GM21737 (cell line): Measurements from ENCODE around the gene FAM181B.
"Not testable (repeated sequence)": the region's sequence is repeated elsewhere in the genome, so short reads cannot be mapped to it uniquely, and the experiment has no call there.

Source experiments
- ATAC-seq: cut with Tn5 transposase; IDR thresholded peaks from one replicate; pipeline ENCODE4 v1.9.1; 2021; ENCODE audit warnings: mild to moderate bottlenecking, moderate library complexity; ENCODE audit not compliant: unreplicated experiment

FAM181B gene

DNA sequence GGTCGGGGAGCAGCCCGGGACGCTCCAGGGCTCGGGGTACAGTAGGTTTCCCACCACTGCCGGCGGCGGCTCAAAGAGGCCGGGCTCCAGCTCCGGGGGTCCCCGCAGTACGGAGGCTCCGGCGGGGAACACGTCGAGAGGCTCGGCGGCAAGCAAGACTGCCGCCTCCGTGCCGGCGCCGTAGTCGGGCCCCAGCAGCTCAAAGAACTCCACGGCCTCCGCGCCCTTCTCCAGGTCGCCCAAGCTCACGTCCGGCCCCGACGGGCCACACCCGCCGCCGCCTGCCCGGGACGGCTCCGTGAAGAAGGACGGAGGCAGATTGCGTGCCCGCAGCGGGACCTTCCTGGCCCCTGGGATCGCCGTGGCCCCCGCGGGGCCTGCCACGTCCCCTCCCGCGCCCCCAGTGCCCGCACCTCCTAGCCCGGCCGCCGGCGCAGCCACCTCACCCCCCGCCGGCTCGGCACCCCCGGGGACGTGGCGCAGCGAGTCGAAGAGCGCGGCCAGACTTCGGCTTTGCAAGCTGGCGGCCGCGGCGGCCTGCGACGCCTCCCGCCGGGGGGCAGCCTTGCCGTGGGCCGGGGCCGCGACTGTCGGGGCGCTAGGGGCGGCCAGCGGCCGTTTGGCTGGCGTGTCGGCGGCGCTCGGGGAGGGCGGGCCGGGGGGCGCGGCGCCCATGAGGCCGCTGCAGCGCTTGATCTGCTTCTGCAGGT lies 775 bp downstream of the FAM181B start:
- no peak for ATAC-seq

DNA sequence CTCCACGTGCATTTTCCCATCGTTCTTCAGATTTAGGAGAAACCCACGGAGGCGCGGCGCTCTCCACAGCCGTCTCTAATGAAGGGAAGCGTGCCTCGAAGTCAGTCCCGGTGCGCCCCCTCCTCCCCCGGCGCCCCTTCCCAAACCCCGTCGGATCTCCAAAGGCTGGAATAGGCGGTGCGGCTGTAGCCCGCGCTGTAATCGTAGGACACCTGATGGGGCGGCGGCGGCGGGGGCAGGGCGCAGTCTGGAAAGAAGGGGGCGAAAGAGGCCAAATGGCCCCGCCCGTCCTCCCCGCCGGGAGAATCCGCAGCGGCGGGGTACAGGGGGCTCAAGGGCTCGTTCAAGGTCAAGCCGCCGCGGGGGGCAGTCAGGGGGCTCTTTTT lies 1.3 kb downstream of the FAM181B start:
- no peak for ATAC-seq

DNA sequence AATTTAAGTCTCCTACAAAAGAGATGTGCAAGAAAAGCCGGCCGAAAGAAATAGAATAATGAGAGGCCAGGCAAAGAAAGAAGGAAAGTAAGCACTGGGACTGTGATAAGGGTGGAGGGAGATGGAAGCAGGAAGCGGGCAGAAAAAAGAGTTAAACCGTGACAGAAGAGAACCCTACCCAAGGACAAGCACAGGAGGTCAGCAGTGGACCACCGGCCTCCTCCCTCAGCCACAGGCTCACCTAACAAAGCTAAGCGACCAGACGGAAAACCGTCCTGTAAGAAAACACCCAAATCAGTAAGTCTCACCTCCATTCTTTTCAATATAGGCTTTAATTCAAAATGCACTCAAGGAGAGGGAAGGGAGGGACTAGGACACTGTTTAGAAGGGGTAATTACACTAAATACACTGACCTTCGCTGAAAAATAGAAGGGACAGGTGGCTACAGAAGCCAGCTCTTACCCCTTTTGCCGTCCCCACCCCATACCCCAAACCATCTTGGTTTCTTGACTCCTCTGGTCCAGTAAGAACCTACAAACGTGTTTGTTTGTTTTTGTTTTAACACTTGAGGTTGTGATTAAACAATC lies 1.9 kb downstream of the FAM181B start:
- no peak for ATAC-seq

DNA sequence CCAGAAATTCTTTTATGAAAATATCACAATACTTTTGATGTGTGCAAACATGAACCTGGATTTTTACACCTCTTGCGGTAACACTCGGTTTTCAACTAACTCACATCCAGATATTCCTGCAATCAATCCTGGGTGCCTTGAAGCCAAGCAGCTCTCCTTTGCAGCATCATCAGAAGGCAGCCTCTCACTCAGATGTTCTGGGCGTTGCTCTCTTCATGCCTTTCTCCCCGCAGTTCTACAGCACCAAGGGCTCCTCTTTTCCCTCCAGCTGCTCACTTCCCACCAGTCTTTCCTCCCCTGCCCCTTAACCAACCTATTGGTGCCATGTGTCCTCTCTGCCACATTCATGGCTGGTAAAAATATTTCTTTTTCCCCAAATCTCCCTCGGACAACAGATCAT lies 2.9 kb downstream of the FAM181B start:
- ATAC-seq: no peak

DNA sequence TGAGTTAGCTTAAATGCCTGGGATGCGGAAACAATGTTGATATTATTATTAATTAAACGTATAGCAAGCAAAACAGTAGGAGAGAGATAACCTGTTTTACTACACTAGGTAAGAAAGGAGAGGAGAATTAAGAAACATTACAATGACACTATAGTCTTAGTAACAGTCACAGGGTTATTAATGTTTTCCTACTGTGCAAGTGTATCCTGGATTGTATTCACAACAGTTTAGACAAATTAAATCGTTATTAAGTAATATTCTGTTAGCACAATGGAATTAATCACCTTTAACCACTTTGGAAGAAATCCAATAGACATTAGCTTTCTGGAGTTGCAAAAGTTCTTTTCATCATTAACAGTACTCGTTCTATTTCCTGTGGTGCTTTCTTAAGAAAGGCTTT lies 3.4 kb downstream of the FAM181B start:
- no peak for ATAC-seq

DNA sequence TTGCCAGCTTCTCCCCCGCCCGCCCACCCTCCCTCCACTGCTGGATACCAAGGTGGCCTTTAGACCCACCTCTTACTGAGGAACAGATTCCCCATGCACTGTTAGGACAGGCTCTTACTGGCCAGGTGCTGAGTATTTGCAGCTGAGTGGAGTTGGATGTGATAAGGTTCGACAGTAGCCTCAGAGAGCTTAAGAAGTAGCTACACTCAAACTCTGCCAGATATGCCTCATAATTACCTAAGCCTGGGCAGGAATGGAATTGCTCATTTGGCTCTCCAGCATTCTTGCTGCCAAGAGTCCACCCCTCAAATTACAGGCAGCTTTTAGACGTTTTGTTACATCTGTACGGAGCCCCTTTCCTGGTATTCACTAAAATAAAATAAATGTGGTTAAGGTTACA lies 9.6 kb downstream of the FAM181B start:
- no peak for ATAC-seq

GRCh38 chr11:82722231-82722630 lies 11.4 kb downstream of the FAM181B start:
- no peak for ATAC-seq

GRCh38 chr11:82720267-82721065 lies 13.2 kb downstream of the FAM181B start:
- no peak for ATAC-seq

DNA sequence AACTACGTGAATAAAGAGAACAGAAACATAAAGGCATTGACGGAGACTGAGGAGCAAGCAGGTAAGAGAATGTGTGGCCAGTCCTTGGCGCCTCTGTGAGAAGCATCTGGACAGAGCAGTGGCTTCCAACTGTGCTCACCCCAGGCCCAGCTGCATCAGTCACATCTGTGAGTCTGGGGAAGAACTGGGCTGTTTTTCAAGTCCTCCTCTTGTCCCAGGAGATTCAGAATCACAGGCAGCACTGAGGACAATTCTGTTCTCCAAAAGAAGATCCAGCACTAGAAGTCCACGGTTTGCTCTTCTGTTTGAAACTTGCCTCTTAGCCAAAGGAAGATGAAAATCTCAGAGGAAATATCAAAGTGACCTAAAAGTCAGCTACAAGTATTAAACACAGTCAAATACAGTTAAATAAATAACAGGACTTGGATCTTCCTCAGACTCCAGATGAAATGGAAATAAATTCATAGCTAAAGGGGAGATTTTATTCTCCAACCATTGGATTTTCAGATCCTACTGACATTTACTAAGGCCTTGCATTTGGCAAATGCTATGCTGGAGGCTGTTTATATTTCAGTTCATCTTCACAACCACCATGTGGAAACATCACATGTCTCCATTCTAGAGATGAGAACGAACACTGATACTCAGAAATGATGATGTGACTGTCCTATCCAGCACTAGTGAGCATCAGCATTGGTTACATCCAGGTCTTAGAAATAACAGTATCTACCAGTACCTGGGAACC lies 14.1 kb downstream of the FAM181B start:
- no peak for ATAC-seq

GRCh38 chr11:82718821-82719220 lies 14.8 kb downstream of the FAM181B start:
- no peak for ATAC-seq

GRCh38 chr11:82718307-82718706 lies 15.4 kb downstream of the FAM181B start:
- ATAC-seq: no peak

- no peak for ATAC-seq
These were observed 19.1 kb downstream of the FAM181B start for GRCh38 chr11:82714346-82715174.

DNA sequence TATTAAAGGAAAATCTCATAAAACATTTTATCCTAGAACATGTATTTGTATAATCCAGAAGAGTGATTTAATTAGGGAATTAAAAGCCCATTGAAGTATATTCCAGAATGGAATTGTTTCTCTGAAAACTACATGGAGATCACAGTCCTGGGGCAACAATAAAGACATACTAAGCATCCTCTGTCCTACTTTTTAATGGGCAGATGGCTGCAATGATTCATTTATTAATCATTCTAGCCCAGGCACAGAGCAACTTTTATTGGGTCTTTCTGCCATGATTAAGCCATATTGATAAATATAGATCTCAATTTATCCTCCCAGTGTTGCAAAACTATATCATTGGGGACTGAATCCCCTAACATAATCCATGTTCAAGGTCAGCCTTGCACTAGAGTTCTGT lies 22.0 kb downstream of the FAM181B start:
- no peak for ATAC-seq

DNA sequence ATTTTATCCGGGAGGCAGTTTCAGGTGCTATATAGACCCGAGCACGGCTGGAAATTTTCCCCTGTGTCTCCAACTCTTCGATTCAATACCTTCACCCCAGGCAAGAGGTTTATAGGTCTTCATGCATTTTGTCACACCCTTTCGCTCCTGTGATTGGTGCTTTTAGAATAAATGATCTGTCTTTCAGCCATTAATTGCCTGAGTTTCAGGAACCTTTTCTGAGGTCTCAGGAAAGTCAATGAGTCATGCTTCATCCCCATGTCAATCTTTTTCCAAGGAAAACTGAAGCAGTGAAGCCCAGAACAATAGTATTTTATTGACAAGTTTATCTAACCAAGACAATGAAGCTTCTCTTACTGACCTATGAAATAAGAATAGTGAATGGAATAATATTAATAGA lies 29.9 kb downstream of the FAM181B start:
- no peak for ATAC-seq

GRCh38 chr11:82703226-82703625 lies 30.4 kb downstream of the FAM181B start:
- ATAC-seq: no peak

- ATAC-seq: no peak
These were observed 31.7 kb downstream of the FAM181B start for GRCh38 chr11:82701847-82702520.

DNA sequence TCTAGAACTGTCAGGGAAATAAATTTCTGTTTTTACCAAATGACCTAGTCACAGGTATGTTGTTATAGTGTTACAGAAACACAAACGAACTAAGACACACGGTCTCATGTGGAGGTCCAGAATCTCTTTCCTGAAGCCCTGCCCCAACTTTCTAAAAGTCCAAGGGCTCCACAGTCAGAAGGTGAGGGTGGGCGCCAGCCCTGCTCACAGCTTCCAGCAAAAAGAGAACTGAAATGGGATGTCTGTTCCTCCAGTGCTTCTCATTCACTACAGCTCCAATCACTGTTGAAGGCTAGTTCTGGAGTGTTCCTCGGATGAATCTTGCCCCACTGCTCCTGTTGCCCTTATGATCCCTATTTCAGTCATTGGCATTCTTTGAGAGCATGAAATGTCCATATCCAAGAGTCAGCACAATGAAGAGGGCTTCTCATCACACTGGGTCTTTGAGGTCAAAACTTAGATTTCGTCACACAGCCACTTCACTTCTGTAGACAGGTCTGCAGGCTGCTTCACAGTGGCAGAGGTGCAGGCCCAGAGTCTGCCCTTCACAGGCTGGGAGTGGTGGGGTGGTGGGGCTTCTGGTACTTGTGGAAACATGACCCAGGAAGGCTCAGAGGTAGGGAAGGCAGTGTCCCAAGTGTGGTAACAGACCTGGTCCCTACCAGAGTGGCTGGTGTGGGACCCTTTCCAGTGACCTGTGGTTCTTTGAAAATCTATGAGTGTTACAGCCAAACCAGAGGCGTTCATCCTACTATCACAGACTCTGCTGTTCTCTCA lies 34.9 kb downstream of the FAM181B start:
- no peak for ATAC-seq

DNA sequence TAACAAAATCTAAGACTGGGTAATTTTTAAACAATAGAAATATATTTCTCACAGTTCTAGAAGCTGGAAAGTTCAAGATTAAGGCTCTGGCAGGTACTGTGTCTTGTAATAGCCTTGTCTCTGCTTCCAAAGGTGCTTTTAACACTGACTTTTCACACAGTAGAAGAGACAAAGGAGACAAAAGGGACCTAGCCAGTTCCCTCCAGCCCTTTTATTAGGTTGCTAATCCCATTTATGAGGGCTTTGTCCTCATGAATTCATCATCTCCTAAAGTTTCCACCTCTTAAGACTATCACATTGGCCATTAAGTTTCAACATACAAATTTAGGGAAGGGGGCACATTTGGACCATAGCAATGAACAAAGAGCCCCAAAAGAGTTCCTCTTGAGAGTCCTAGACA lies 40.7 kb downstream of the FAM181B start:
- no peak for ATAC-seq

- not testable (repeated sequence) for ATAC-seq
These were observed 44.3 kb downstream of the FAM181B start for GRCh38 chr11:82689347-82689746.
